Neural progenitor cell (in vitro differentiated cells): Measurements from ENCODE around the gene HDAC2. TPM values are rescaled to one million over a fixed set of nuclear protein-coding genes. Genes with fewer than 3 reads are reported as not detected.

Experiments used
- DNase-seq: peaks from one replicate; pipeline ENCODE4 v3.0.0-alpha.2; 2016; ENCODE audit warnings: low spot score
- H2AFZ ChIP-seq: fragments of 200-600 bp; sonication (generic); replicated peaks from 2 replicates; pipeline ENCODE4 v1.6.1; 2016; ENCODE audit warnings: antibody characterized with exemption
- H3F3A ChIP-seq: fragments of 200-600 bp; sonication (generic); 2 replicates; pipeline ENCODE4 v1.6.1; 2016; ENCODE audit warnings: antibody characterized with exemption, low read depth
- H3K27ac ChIP-seq: fragments of 200-600 bp; sonication (generic); 2 replicates; pipeline ENCODE4 v1.5.1; 2016; ENCODE audit warnings: mild to moderate bottlenecking
- H3K27me3 ChIP-seq: fragments of 200-600 bp; sonication (generic); 2 replicates; pipeline ENCODE4 v1.6.1; 2016; ENCODE audit warnings: mild to moderate bottlenecking, moderate library complexity
- H3K36me3 ChIP-seq: fragments of 200-600 bp; sonication (generic); 2 replicates; pipeline ENCODE4 v1.5.1; 2016
- H3K4me1 ChIP-seq: fragments of 200-600 bp; sonication (generic); 2 replicates; pipeline ENCODE4 v1.6.1; 2016; ENCODE audit warnings: mixed run types
- H3K4me2 ChIP-seq: fragments of 200-600 bp; sonication (generic); 2 replicates; pipeline ENCODE4 v1.6.1; 2016
- H3K4me3 ChIP-seq: fragments of 200-600 bp; sonication (generic); 2 replicates; pipeline ENCODE4 v1.5.1; 2016
- H3K79me2 ChIP-seq: fragments of 200-600 bp; sonication (generic); 2 replicates; pipeline ENCODE4 v1.6.1; 2016; ENCODE audit warnings: low read depth
- H3K9ac ChIP-seq: fragments of 200-600 bp; sonication (generic); 2 replicates; pipeline ENCODE4 v1.6.1; 2016
- H3K9me3 ChIP-seq: fragments of 200-600 bp; sonication (generic); 2 replicates; pipeline ENCODE4 v1.5.1; 2016; ENCODE audit warnings: low read depth
- H4K20me1 ChIP-seq: fragments of 200-600 bp; sonication (generic); 2 replicates; pipeline ENCODE4 v1.6.1; 2016; ENCODE audit warnings: low read depth
- H3K27ac Mint-ChIP-seq: 3 replicates; pipeline ENCODE4 v1.8.0; 2021; ENCODE audit warnings: mixed read lengths
- H3K27me3 Mint-ChIP-seq: 2 replicates; pipeline ENCODE4 v1.8.0; 2022; ENCODE audit warnings: low read depth, mild to moderate bottlenecking, inconsistent platforms, moderate library complexity, mixed read lengths; ENCODE audit not compliant: insufficient read depth
- H3K36me3 Mint-ChIP-seq: 3 replicates; pipeline ENCODE4 v1.8.0; 2021; ENCODE audit warnings: mixed read lengths
- H3K4me1 Mint-ChIP-seq: 3 replicates; pipeline ENCODE4 v1.8.0; 2021; ENCODE audit warnings: mixed read lengths
- H3K4me3 Mint-ChIP-seq: 3 replicates; pipeline ENCODE4 v1.8.0; 2021; ENCODE audit warnings: mild to moderate bottlenecking, moderate library complexity, mixed read lengths
- H3K9me3 Mint-ChIP-seq: 3 replicates; pipeline ENCODE4 v1.8.0; 2020; ENCODE audit warnings: mixed read lengths
- EZH2 ChIP-seq: fragments of 200-600 bp; sonication (generic); IDR thresholded peaks from 2 replicates; pipeline ENCODE4 v1.6.1; 2017; ENCODE audit warnings: antibody characterized with exemption, mild to moderate bottlenecking, moderate library complexity
- EZH2phosphoT487 ChIP-seq: fragments of 200-600 bp; sonication (generic); IDR thresholded peaks from 2 replicates; pipeline ENCODE4 v1.6.1; 2017; ENCODE audit warnings: antibody characterized with exemption
- total RNA-seq: library from RNA; depleted of rRNA; stranded (reverse); fragments of >200 nt; gene quantifications from 2 replicates; pipeline ENCODE4 v1.2.3, GENCODE V29; 2015; ENCODE audit warnings: low replicate concordance
- TF ChIP-seq, protein P1 (sequence below): fragments of 200-600 bp; sonication (generic); IDR thresholded peaks from 2 replicates; pipeline ENCODE4 v1.5.1; 2017; ENCODE audit warnings: antibody characterized with exemption, mild to moderate bottlenecking

Gene HDAC2
- total RNA-seq, 1 donor from 2014 or later, result 429 TPM

GRCh38 chr6:113959235-113959634, 11.7 kb downstream of the HDAC2 start:
- H3K27me3 Mint-ChIP-seq, result no peaks in the 10 kb centered on the region
- no peak overlapping the region for H3K27ac ChIP-seq
- no peaks in the 10 kb centered on the region for H3K9me3 ChIP-seq

GRCh38 chr6:113954653-113955052, 16.3 kb downstream of the HDAC2 start:
- H3K4me1 Mint-ChIP-seq, result no peaks in the 10 kb centered on the region
- Histone ChIP-seq H2AFZ (no peak overlapping the region), H4K20me1 (peaks cover 75% of the 10 kb centered on the region), H3K36me3 (peaks cover 64% of the 10 kb centered on the region), H3K27me3 (no peaks in the 10 kb centered on the region), H3F3A (no peaks in the 10 kb centered on the region), H3K4me1 (no peaks in the 10 kb centered on the region), H3K79me2 (peaks cover 97% of the 10 kb centered on the region), H3K4me2 (no peak overlapping the region), H3K9me3 (no peaks in the 10 kb centered on the region), H3K27ac (no peak overlapping the region), H3K4me3 (no peak overlapping the region), H3K9ac (no peak overlapping the region)
- DNase-seq, result no peak
- H3K27me3 Mint-ChIP-seq, result peaks cover 2% of the 10 kb centered on the region
- H3K36me3 Mint-ChIP-seq, result peaks cover 54% of the 10 kb centered on the region
- H3K4me3 Mint-ChIP-seq, result no peak overlapping the region
- TF ChIP-seq EZH2, result no peak
- TF ChIP-seq, protein P1, sequence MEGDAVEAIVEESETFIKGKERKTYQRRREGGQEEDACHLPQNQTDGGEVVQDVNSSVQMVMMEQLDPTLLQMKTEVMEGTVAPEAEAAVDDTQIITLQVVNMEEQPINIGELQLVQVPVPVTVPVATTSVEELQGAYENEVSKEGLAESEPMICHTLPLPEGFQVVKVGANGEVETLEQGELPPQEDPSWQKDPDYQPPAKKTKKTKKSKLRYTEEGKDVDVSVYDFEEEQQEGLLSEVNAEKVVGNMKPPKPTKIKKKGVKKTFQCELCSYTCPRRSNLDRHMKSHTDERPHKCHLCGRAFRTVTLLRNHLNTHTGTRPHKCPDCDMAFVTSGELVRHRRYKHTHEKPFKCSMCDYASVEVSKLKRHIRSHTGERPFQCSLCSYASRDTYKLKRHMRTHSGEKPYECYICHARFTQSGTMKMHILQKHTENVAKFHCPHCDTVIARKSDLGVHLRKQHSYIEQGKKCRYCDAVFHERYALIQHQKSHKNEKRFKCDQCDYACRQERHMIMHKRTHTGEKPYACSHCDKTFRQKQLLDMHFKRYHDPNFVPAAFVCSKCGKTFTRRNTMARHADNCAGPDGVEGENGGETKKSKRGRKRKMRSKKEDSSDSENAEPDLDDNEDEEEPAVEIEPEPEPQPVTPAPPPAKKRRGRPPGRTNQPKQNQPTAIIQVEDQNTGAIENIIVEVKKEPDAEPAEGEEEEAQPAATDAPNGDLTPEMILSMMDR, result no peak
- TF ChIP-seq EZH2phosphoT487, result no peak
- H3K27ac Mint-ChIP-seq, result no peak overlapping the region
- H3K9me3 Mint-ChIP-seq, result no peaks in the 10 kb centered on the region

More at GRCh38 chr6:113959235-113959634, 11.7 kb downstream of the HDAC2 start:
- H3K4me1 Mint-ChIP-seq, result no peaks in the 10 kb centered on the region
- no peak overlapping the region for H3K9ac ChIP-seq
- H2AFZ ChIP-seq, result no peak overlapping the region
- no peak overlapping the region for H3K27ac Mint-ChIP-seq
- H3K9me3 Mint-ChIP-seq, result peaks cover 16% of the 10 kb centered on the region
- TF ChIP-seq, protein P1, result no peak
- TF ChIP-seq EZH2 (no peak), EZH2phosphoT487 (no peak)
- no peak overlapping the region for H3K4me3 Mint-ChIP-seq
- peaks cover 42% of the 10 kb centered on the region for H3K36me3 ChIP-seq
- H3K79me2 ChIP-seq, result peaks cover 100% of the 10 kb centered on the region
- H3K36me3 Mint-ChIP-seq, result peaks cover 60% of the 10 kb centered on the region
- H3K4me1 ChIP-seq, result no peaks in the 10 kb centered on the region
- H3K4me3 ChIP-seq, result no peak overlapping the region
- no peaks in the 10 kb centered on the region for H3F3A ChIP-seq
- no peaks in the 10 kb centered on the region for H3K27me3 ChIP-seq
- peaks cover 100% of the 10 kb centered on the region for H4K20me1 ChIP-seq
- DNase-seq, result no peak
- no peak overlapping the region for H3K4me2 ChIP-seq

GRCh38 chr6:113953346-113953745, 17.6 kb downstream of the HDAC2 start:
- Mint-ChIP-seq H3K4me3 (no peak overlapping the region), H3K9me3 (no peaks in the 10 kb centered on the region), H3K36me3 (peaks cover 55% of the 10 kb centered on the region), H3K27me3 (peaks cover 2% of the 10 kb centered on the region), H3K4me1 (no peaks in the 10 kb centered on the region), H3K27ac (no peak overlapping the region)
- Histone ChIP-seq H3K27ac (no peak overlapping the region), H3K4me3 (no peak overlapping the region), H3K79me2 (peaks cover 97% of the 10 kb centered on the region), H4K20me1 (peaks cover 65% of the 10 kb centered on the region), H3K4me2 (no peak overlapping the region), H2AFZ (no peak overlapping the region), H3K36me3 (peaks cover 59% of the 10 kb centered on the region), H3K9ac (no peak overlapping the region), H3F3A (no peaks in the 10 kb centered on the region), H3K27me3 (no peaks in the 10 kb centered on the region), H3K4me1 (no peaks in the 10 kb centered on the region), H3K9me3 (no peaks in the 10 kb centered on the region)
- TF ChIP-seq, protein P1, result no peak
- TF ChIP-seq EZH2 (no peak), EZH2phosphoT487 (no peak)
- no peak for DNase-seq
